HepG2 (cell line): ENCODE results near the gene BCAS1. TPM values are rescaled to one million over a fixed set of nuclear protein-coding genes. Genes with fewer than 3 reads are reported as not detected.

Experiments
- HNF4A ChIP-seq: sonication (generic); formaldehyde crosslinking; IDR thresholded peaks from 2 replicates; pipeline ENCODE4 v1.4.0; 2020; ENCODE audit warnings: missing genetic modification reagents
- HOXD1 ChIP-seq: sonication (generic); formaldehyde crosslinking; IDR thresholded peaks from 2 replicates; pipeline ENCODE4 v1.5.0; 2020; ENCODE audit warnings: missing genetic modification reagents
- KDM5A ChIP-seq: fragments of 200-600 bp; sonication (generic); IDR thresholded peaks from 2 replicates; pipeline ENCODE4 v1.7.0; 2018; ENCODE audit warnings: antibody characterized with exemption, mild to moderate bottlenecking, low read length, borderline replicate concordance
- LBX2 ChIP-seq: sonication (generic); formaldehyde crosslinking; IDR thresholded peaks from 2 replicates; pipeline ENCODE4 v1.5.0; 2020; ENCODE audit warnings: missing genetic modification reagents, mild to moderate bottlenecking, borderline replicate concordance
- NCOA1 ChIP-seq: sonication (generic); formaldehyde crosslinking; IDR thresholded peaks from 2 replicates; pipeline ENCODE4 v1.9.0; 2021; ENCODE audit warnings: missing genetic modification reagents
- REXO4 ChIP-seq: sonication (generic); formaldehyde crosslinking; IDR thresholded peaks from 2 replicates; pipeline ENCODE4 v1.8.0; 2022; ENCODE audit warnings: missing genetic modification reagents, mild to moderate bottlenecking, borderline replicate concordance
- SIX4 ChIP-seq: sonication (generic); formaldehyde crosslinking; IDR thresholded peaks from 2 replicates; pipeline ENCODE4 v1.4.0; 2020; ENCODE audit warnings: missing genetic modification reagents
- TOE1 ChIP-seq: sonication (generic); formaldehyde crosslinking; IDR thresholded peaks from 2 replicates; pipeline ENCODE4 v1.4.0; 2020; ENCODE audit warnings: mild to moderate bottlenecking, missing genetic modification reagents
- ZFYVE20 ChIP-seq: sonication (generic); formaldehyde crosslinking; IDR thresholded peaks from 2 replicates; pipeline ENCODE4 v1.8.0; 2023; ENCODE audit warnings: low read depth, mild to moderate bottlenecking, moderate library complexity, missing genetic modification reagents, borderline replicate concordance
- ZNF160 ChIP-seq: sonication (generic); formaldehyde crosslinking; IDR thresholded peaks from 2 replicates; pipeline ENCODE4 v1.8.0; 2022; ENCODE audit warnings: mild to moderate bottlenecking, inconsistent platforms, missing genetic modification reagents
- ZNF207 ChIP-seq: fragments of 450-650 bp; IDR thresholded peaks from 2 replicates; pipeline ENCODE4 v1.6.1; 2016; ENCODE audit warnings: antibody characterized with exemption, borderline replicate concordance
- ZNF329 ChIP-seq: sonication (generic); formaldehyde crosslinking; IDR thresholded peaks from 2 replicates; pipeline ENCODE4 v1.9.0; 2021; ENCODE audit warnings: low read depth, mild to moderate bottlenecking, missing genetic modification reagents
- ZNF337 ChIP-seq: sonication (generic); formaldehyde crosslinking; IDR thresholded peaks from 2 replicates; pipeline ENCODE4 v1.5.1; 2020; ENCODE audit warnings: missing genetic modification reagents, low read depth, mild to moderate bottlenecking, borderline replicate concordance
- ZSCAN21 ChIP-seq: sonication (generic); formaldehyde crosslinking; IDR thresholded peaks from 2 replicates; pipeline ENCODE4 v1.8.0; 2022; ENCODE audit warnings: mild to moderate bottlenecking, missing genetic modification reagents, moderate library complexity, borderline replicate concordance
- polyA plus RNA-seq, 8 experiments: library from polyadenylated mRNA; depleted of rRNA in 3 of 8; stranded (reverse) in 7 of 8; unstranded in 1 of 8; fragments of >200 nt; fragmentation: Illumina TruSeq in 4 of 8; extraction: Trizol in 4 of 8; gene quantifications; 2 replicates each; pipeline versions ENCODE4 v1.2.1 to v1.2.3, GENCODE V29; 2011 to 2016; ENCODE audit warnings: low read depth in 4 of 8, missing spikeins in 1 of 8, mixed read lengths in 1 of 8; ENCODE audit not compliant: insufficient read depth in 1 of 8
- total RNA-seq, 5 experiments: library from RNA; depleted of rRNA; stranded (reverse); fragments of >200 nt; fragmentation: Illumina TruSeq; extraction: Trizol; gene quantifications; 2 replicates each; pipeline ENCODE4 v1.2.3, GENCODE V29; 2016; ENCODE audit warnings: low read depth in 1 of 5
- TF ChIP-seq, protein P1 (sequence below): sonication (generic); formaldehyde crosslinking; IDR thresholded peaks from 2 replicates; pipeline ENCODE4 v1.4.0; 2020; ENCODE audit warnings: missing genetic modification reagents; ENCODE audit errors: not compliant biosample characterization
- TF ChIP-seq, protein P2 (sequence below): sonication (generic); formaldehyde crosslinking; IDR thresholded peaks from 2 replicates; pipeline ENCODE4 v1.5.0; 2020; ENCODE audit warnings: mild to moderate bottlenecking, missing genetic modification reagents
- TF ChIP-seq, protein P3 (sequence below): sonication (generic); formaldehyde crosslinking; IDR thresholded peaks from 2 replicates; pipeline ENCODE4 v1.4.0; 2020; ENCODE audit warnings: mild to moderate bottlenecking, missing genetic modification reagents
- TF ChIP-seq, protein P4 (sequence below): sonication (generic); formaldehyde crosslinking; conservative IDR thresholded peaks from 2 replicates; pipeline ENCODE4 v1.4.0; 2020; ENCODE audit warnings: mild to moderate bottlenecking, missing genetic modification reagents, moderate library complexity

The BCAS1 gene
- total and polyA plus RNA-seq, 2 of the 13 experiments (the other 11 are each of a cell fraction or from before 2014, with no cell fraction given), result 0.55 to 0.91 TPM

DNA sequence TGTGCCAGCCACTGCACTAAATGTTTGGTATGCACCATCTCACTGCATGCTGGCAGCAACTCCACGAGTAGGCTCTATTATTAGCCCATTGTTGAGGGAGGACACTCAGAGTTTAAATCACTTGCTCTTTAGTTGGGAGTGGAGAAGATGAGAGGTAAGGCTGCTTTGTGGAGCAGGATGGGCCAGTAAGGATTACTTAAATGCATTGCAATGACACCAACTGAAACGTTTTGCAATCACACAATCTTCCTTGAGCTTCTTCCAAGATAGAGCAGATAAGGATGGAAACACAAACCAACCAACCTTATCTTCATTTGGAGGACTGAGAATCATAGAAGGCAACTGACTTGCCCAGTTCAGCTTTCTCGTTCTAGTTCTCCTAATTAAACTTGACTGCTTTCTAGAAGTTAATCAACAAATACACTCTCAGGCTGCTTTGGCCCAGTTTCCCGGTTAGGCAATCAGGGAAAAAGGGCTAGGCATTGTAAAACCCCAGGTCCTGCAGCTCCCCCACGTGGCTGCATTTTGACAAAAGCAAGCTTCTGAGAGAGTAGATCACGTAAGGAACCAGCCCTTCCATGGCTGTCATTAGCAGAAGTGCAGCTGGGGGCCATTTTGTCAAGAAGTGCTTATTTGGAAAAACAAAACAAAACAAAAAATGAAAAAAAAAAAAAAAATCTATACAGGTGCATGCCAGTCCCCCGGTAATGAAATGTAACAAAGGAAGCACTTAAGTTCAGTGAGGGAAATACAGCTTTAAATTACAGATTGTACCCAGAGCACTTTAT, 130.6 kb downstream of the BCAS1 start (continued):
- TF ChIP-seq KDM5A (peak; percentile 43; the same call in 1 of the 2 replicates), TOE1 (CRISPR knock-in tag) (0 out of 2 replicates have a peak, but pooled peaks have one; percentile 63), NCOA1 (CRISPR knock-in tag) (peak; percentile 81), ZNF337 (no peak), SIX4 (CRISPR knock-in tag) (no peak), ZNF207 (no peak), ZNF329 (CRISPR knock-in tag) (no peak), REXO4 (CRISPR knock-in tag) (no peak), HOXD1 (CRISPR knock-in tag) (no peak), ZFYVE20 (CRISPR knock-in tag) (no peak), HNF4A (CRISPR knock-in tag) (no peak), ZSCAN21 (CRISPR knock-in tag) (no peak), LBX2 (CRISPR knock-in tag) (no peak), ZNF160 (no peak)
- TF ChIP-seq, protein P1, sequence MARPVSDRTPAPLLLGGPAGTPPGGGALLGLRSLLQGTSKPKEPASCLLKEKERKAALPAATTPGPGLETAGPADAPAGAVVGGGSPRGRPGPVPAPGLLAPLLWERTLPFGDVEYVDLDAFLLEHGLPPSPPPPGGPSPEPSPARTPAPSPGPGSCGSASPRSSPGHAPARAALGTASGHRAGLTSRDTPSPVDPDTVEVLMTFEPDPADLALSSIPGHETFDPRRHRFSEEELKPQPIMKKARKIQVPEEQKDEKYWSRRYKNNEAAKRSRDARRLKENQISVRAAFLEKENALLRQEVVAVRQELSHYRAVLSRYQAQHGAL (CRISPR knock-in tag), result peak; percentile 28
- TF ChIP-seq, protein P2, sequence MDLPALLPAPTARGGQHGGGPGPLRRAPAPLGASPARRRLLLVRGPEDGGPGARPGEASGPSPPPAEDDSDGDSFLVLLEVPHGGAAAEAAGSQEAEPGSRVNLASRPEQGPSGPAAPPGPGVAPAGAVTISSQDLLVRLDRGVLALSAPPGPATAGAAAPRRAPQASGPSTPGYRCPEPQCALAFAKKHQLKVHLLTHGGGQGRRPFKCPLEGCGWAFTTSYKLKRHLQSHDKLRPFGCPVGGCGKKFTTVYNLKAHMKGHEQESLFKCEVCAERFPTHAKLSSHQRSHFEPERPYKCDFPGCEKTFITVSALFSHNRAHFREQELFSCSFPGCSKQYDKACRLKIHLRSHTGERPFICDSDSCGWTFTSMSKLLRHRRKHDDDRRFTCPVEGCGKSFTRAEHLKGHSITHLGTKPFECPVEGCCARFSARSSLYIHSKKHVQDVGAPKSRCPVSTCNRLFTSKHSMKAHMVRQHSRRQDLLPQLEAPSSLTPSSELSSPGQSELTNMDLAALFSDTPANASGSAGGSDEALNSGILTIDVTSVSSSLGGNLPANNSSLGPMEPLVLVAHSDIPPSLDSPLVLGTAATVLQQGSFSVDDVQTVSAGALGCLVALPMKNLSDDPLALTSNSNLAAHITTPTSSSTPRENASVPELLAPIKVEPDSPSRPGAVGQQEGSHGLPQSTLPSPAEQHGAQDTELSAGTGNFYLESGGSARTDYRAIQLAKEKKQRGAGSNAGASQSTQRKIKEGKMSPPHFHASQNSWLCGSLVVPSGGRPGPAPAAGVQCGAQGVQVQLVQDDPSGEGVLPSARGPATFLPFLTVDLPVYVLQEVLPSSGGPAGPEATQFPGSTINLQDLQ (CRISPR knock-in tag), result no peak
- TF ChIP-seq, protein P3, sequence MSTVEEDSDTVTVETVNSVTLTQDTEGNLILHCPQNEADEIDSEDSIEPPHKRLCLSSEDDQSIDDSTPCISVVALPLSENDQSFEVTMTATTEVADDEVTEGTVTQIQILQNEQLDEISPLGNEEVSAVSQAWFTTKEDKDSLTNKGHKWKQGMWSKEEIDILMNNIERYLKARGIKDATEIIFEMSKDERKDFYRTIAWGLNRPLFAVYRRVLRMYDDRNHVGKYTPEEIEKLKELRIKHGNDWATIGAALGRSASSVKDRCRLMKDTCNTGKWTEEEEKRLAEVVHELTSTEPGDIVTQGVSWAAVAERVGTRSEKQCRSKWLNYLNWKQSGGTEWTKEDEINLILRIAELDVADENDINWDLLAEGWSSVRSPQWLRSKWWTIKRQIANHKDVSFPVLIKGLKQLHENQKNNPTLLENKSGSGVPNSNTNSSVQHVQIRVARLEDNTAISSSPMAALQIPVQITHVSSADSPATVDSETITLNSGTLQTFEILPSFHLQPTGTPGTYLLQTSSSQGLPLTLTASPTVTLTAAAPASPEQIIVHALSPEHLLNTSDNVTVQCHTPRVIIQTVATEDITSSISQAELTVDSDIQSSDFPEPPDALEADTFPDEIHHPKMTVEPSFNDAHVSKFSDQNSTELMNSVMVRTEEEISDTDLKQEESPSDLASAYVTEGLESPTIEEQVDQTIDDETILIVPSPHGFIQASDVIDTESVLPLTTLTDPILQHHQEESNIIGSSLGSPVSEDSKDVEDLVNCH, result 0 out of 2 replicates have a peak, but pooled peaks have one; percentile 70
- TF ChIP-seq, protein P4, sequence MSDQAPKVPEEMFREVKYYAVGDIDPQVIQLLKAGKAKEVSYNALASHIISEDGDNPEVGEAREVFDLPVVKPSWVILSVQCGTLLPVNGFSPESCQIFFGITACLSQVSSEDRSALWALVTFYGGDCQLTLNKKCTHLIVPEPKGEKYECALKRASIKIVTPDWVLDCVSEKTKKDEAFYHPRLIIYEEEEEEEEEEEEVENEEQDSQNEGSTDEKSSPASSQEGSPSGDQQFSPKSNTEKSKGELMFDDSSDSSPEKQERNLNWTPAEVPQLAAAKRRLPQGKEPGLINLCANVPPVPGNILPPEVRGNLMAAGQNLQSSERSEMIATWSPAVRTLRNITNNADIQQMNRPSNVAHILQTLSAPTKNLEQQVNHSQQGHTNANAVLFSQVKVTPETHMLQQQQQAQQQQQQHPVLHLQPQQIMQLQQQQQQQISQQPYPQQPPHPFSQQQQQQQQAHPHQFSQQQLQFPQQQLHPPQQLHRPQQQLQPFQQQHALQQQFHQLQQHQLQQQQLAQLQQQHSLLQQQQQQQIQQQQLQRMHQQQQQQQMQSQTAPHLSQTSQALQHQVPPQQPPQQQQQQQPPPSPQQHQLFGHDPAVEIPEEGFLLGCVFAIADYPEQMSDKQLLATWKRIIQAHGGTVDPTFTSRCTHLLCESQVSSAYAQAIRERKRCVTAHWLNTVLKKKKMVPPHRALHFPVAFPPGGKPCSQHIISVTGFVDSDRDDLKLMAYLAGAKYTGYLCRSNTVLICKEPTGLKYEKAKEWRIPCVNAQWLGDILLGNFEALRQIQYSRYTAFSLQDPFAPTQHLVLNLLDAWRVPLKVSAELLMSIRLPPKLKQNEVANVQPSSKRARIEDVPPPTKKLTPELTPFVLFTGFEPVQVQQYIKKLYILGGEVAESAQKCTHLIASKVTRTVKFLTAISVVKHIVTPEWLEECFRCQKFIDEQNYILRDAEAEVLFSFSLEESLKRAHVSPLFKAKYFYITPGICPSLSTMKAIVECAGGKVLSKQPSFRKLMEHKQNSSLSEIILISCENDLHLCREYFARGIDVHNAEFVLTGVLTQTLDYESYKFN (CRISPR knock-in tag), result peak; percentile 57; the same call in 1 of the 2 replicates
